Ovary (tissue), 3 donors: ENCODE results near the gene KRTAP5-3.

Experiments
- CTCF ChIP-seq, 3 donors: fragments of 450-650 bp in 2 of 3; fragments of 200-600 bp in 1 of 3; IDR thresholded peaks; one replicate each; pipeline versions ENCODE4 v1.5.1 to v1.8.0; 2016 to 2022; ENCODE audit warnings: antibody characterized with exemption in 3 of 3, mild to moderate bottlenecking in 1 of 3
- EP300 ChIP-seq: sonication (generic); formaldehyde crosslinking; IDR thresholded peaks from one replicate; pipeline ENCODE4 v1.6.1; 2017; ENCODE audit warnings: antibody characterized with exemption
- POLR2A ChIP-seq: fragments of 450-650 bp; IDR thresholded peaks from one replicate; pipeline ENCODE4 v1.6.1; 2017; ENCODE audit warnings: antibody characterized with exemption, mild to moderate bottlenecking, moderate library complexity
- donor health status: DM: no; HTN: no; CAD: no.

GRCh38 chr11:1561955-1562354, 46.3 kb downstream of the KRTAP5-3 start:
- TF ChIP-seq EP300, result no peak
- TF ChIP-seq CTCF (IDR thresholded peaks at IDR 0.05), result no peak
- no peak for TF ChIP-seq POLR2A
